Fibroblast of lung (primary cell): ENCODE measurements around the gene METAP1D.

ENCODE experiments used
- EZH2 ChIP-seq: IDR thresholded peaks from 2 replicates; pipeline ENCODE4 v1.5.1; 2012; ENCODE audit warnings: low read length, control low read depth, mild to moderate bottlenecking; ENCODE audit errors: missing control alignments
- TF ChIP-seq, protein P1 (sequence below), 2 donors: IDR thresholded peaks in 1 of 2; conservative IDR thresholded peaks in 1 of 2; 1 replicate in 1 of 2; 2 replicates in 1 of 2; pipeline ENCODE4 v1.5.1; 2011 to 2012; ENCODE audit warnings: low read length in 2 of 2, control low read depth in 1 of 2, inconsistent platforms in 1 of 2, low read depth in 1 of 2, mild to moderate bottlenecking in 1 of 2

DNA sequence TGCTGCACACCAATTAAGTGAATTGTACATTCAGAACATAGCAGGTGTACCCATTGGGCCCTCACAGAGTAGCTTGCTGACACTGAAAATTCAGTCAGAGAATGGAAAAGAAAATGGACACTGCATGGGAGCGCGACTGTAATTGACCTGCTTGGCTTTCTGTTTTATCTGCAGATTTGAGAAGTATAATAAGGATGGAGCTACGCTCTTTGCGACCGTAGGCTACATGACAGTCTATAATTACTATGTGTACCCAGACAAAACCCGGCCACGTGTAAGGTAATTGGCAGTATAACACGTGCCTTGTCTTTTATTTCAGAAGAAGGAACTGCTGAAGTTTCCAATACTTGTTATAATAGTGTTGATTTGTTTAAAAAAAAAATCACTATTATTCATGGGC lies 33.5 kb upstream of the METAP1D start:
- TF ChIP-seq EZH2: no peak
- TF ChIP-seq, protein P1, sequence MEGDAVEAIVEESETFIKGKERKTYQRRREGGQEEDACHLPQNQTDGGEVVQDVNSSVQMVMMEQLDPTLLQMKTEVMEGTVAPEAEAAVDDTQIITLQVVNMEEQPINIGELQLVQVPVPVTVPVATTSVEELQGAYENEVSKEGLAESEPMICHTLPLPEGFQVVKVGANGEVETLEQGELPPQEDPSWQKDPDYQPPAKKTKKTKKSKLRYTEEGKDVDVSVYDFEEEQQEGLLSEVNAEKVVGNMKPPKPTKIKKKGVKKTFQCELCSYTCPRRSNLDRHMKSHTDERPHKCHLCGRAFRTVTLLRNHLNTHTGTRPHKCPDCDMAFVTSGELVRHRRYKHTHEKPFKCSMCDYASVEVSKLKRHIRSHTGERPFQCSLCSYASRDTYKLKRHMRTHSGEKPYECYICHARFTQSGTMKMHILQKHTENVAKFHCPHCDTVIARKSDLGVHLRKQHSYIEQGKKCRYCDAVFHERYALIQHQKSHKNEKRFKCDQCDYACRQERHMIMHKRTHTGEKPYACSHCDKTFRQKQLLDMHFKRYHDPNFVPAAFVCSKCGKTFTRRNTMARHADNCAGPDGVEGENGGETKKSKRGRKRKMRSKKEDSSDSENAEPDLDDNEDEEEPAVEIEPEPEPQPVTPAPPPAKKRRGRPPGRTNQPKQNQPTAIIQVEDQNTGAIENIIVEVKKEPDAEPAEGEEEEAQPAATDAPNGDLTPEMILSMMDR (conservative IDR thresholded peaks at IDR 0.05 in 1 of 2, IDR thresholded peaks at IDR 0.05 in 1 of 2; ENCODE audit: low read depth in 1 of 2, low read length in 2 of 2): no peak
